Osteoblast (primary cell): Measurements from ENCODE around the gene RTL9. TPM values are rescaled to one million over a fixed set of nuclear protein-coding genes. Genes with fewer than 3 reads are reported as not detected.
"Not testable (repeated sequence)": the region's sequence is repeated elsewhere in the genome, so short reads cannot be mapped to it uniquely, and the experiment has no call there.

Source experiments
- DNase-seq: peaks from one replicate; pipeline ENCODE4 v3.0.0; 2011; ENCODE audit warnings: low spot score, mixed read lengths; ENCODE audit not compliant: insufficient read length; ENCODE audit errors: missing footprints
- H2AFZ ChIP-seq: 2 replicates; pipeline ENCODE4 v1.6.0; 2011; ENCODE audit warnings: mild to moderate bottlenecking, low read length
- H3K27ac ChIP-seq: 2 replicates; pipeline ENCODE4 v1.5.1; 2011; ENCODE audit warnings: mild to moderate bottlenecking, low read depth, low read length, moderate library complexity
- H3K27me3 ChIP-seq: 2 replicates; pipeline ENCODE4 v1.6.0; 2012; ENCODE audit warnings: mild to moderate bottlenecking, control low read depth, inconsistent platforms, low read length, moderate library complexity; ENCODE audit not compliant: insufficient read depth
- H3K36me3 ChIP-seq: 2 replicates; pipeline ENCODE4 v1.5.1; 2011; ENCODE audit warnings: mild to moderate bottlenecking, low read length, control low read depth, moderate library complexity; ENCODE audit not compliant: insufficient read depth
- H3K4me1 ChIP-seq: 2 replicates; pipeline ENCODE4 v1.5.1; 2011; ENCODE audit warnings: mild to moderate bottlenecking, low read length, control low read depth, moderate library complexity; ENCODE audit not compliant: insufficient read depth
- H3K4me2 ChIP-seq: 2 replicates; pipeline ENCODE4 v1.6.0; 2011; ENCODE audit warnings: mild to moderate bottlenecking, low read length; ENCODE audit not compliant: insufficient read depth
- H3K4me3 ChIP-seq: fragments of 200-600 bp; sonication (generic); 3 replicates; pipeline ENCODE4 v1.5.1; 2012; ENCODE audit warnings: mild to moderate bottlenecking, low read length, inconsistent platforms; ENCODE audit not compliant: insufficient read depth
- H3K79me2 ChIP-seq: 2 replicates; pipeline ENCODE4 v1.6.0; 2012; ENCODE audit warnings: mild to moderate bottlenecking, low read length, control low read depth, inconsistent platforms; ENCODE audit not compliant: insufficient read depth
- H3K9me3 ChIP-seq: 2 replicates; pipeline ENCODE4 v1.5.1; 2011; ENCODE audit warnings: low read depth, low read length, control low read depth
- H4K20me1 ChIP-seq: 2 replicates; pipeline ENCODE4 v1.6.0; 2012; ENCODE audit warnings: mild to moderate bottlenecking, low read length, control low read depth; ENCODE audit not compliant: insufficient read depth
- total RNA-seq: library from RNA; depleted of rRNA; stranded (reverse); fragments of >200 nt; gene quantifications from 2 replicates; pipeline ENCODE4 v1.2.3, GENCODE V29; 2012
- TF ChIP-seq, protein P1 (sequence below): IDR thresholded peaks from 2 replicates; pipeline ENCODE4 v1.5.1; 2011; ENCODE audit warnings: mild to moderate bottlenecking, low read depth, low read length, moderate library complexity; ENCODE audit errors: extremely low read depth

The RTL9 gene
- total RNA-seq, 1 donor = 0.72 TPM

GRCh38 chrX:110331444-110332030 is 27.1 kb upstream of the RTL9 start:
- Histone ChIP-seq H3K9me3 (no peaks in the 10 kb centered on the region), H3K36me3 (no peaks in the 10 kb centered on the region), H3K27ac (no peak overlapping the region), H3K4me3 (no peak overlapping the region), H3K4me2 (no peak overlapping the region), H4K20me1 (no peaks in the 10 kb centered on the region), H2AFZ (no peak overlapping the region), H3K79me2 (no peaks in the 10 kb centered on the region), H3K4me1 (no peaks in the 10 kb centered on the region), H3K27me3 (no peaks in the 10 kb centered on the region)
- DNase-seq = no peak
- TF ChIP-seq, protein P1, sequence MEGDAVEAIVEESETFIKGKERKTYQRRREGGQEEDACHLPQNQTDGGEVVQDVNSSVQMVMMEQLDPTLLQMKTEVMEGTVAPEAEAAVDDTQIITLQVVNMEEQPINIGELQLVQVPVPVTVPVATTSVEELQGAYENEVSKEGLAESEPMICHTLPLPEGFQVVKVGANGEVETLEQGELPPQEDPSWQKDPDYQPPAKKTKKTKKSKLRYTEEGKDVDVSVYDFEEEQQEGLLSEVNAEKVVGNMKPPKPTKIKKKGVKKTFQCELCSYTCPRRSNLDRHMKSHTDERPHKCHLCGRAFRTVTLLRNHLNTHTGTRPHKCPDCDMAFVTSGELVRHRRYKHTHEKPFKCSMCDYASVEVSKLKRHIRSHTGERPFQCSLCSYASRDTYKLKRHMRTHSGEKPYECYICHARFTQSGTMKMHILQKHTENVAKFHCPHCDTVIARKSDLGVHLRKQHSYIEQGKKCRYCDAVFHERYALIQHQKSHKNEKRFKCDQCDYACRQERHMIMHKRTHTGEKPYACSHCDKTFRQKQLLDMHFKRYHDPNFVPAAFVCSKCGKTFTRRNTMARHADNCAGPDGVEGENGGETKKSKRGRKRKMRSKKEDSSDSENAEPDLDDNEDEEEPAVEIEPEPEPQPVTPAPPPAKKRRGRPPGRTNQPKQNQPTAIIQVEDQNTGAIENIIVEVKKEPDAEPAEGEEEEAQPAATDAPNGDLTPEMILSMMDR = no peak

DNA sequence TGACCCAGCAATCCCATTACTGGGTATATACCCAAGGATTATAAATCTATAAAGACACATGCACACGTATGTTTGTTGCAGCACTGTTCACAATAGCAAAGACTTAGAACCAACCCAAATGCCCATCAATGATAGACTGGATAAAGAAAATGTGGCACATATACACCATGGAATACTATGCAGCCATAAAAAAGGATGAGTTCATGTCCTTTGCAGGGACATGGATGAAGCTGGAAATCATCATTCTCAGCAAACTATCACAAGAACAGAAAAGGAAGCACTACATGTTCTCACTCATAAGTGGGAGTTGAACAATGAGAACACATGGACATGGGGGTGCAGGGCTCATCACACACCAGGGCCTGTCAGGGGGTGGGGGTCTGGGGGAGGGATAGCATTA is 25.2 kb upstream of the RTL9 start:
- H3K27ac ChIP-seq, H3K4me3 ChIP-seq, H4K20me1 ChIP-seq, H3K9me3 ChIP-seq, H3K36me3 ChIP-seq, H3K4me2 ChIP-seq, H3K79me2 ChIP-seq, DNase-seq, H3K27me3 ChIP-seq, H3K4me1 ChIP-seq, H2AFZ ChIP-seq: not testable (repeated sequence)

GRCh38 chrX:110338935-110339334 is 19.7 kb upstream of the RTL9 start:
- no peak overlapping the region for H3K27ac ChIP-seq
- H3K9me3 ChIP-seq = no peaks in the 10 kb centered on the region
- H3K27me3 ChIP-seq = peaks cover 5% of the 10 kb centered on the region
- TF ChIP-seq, protein P1 = no peak
- no peaks in the 10 kb centered on the region for H3K79me2 ChIP-seq
- no peak for DNase-seq
- H3K4me2 ChIP-seq = no peak overlapping the region
- peaks cover 8% of the 10 kb centered on the region for H3K4me1 ChIP-seq
- no peaks in the 10 kb centered on the region for H4K20me1 ChIP-seq
- no peaks in the 10 kb centered on the region for H3K36me3 ChIP-seq
- H3K4me3 ChIP-seq = no peak overlapping the region
- no peak overlapping the region for H2AFZ ChIP-seq

- peak overlapping the region; percentile 13 for H3K4me3 ChIP-seq
- H2AFZ ChIP-seq = no peak overlapping the region
- H4K20me1 ChIP-seq = no peaks in the 10 kb centered on the region
- H3K27ac ChIP-seq = peak overlapping the region; percentile 76
- H3K27me3 ChIP-seq = peaks cover 5% of the 10 kb centered on the region
- H3K9me3 ChIP-seq = no peaks in the 10 kb centered on the region
- DNase-seq = peak; percentile 27
- peaks cover 8% of the 10 kb centered on the region for H3K4me1 ChIP-seq
- H3K79me2 ChIP-seq = no peaks in the 10 kb centered on the region
- H3K36me3 ChIP-seq = no peaks in the 10 kb centered on the region
- H3K4me2 ChIP-seq = peak overlapping the region; percentile 46
- TF ChIP-seq, protein P1 = no peak
Measured at GRCh38 chrX:110341189-110342035, 17.2 kb upstream of the RTL9 start.
